Neural cell (in vitro differentiated cells): ENCODE measurements around the gene NKPD1.

Experiments used
- CTCF ChIP-seq: fragments of 450-650 bp; IDR thresholded peaks from 2 replicates; pipeline ENCODE4 v1.5.1; 2014; ENCODE audit warnings: antibody characterized with exemption, mild to moderate bottlenecking, moderate library complexity; ENCODE audit not compliant: poor library complexity, severe bottlenecking
- EP300 ChIP-seq: fragments of 450-650 bp; conservative IDR thresholded peaks from 2 replicates; pipeline ENCODE4 v1.6.1; 2014; ENCODE audit warnings: antibody characterized with exemption, mild to moderate bottlenecking, moderate library complexity; ENCODE audit not compliant: poor library complexity, severe bottlenecking
- POLR2AphosphoS5 ChIP-seq: IDR thresholded peaks from 2 replicates; pipeline ENCODE4 v1.6.1; 2012
- SMC3 ChIP-seq: fragments of 450-650 bp; conservative IDR thresholded peaks from 2 replicates; pipeline ENCODE4 v1.6.1; 2014; ENCODE audit warnings: antibody characterized with exemption, mild to moderate bottlenecking, moderate library complexity; ENCODE audit not compliant: poor library complexity
- TAF1 ChIP-seq: IDR thresholded peaks from 2 replicates; pipeline ENCODE4 v1.6.1; 2012; ENCODE audit warnings: low read depth

- no peak for TF ChIP-seq CTCF
- TF ChIP-seq SMC3, result no peak
- no peak for TF ChIP-seq TAF1
- no peak for TF ChIP-seq EP300
- no peak for TF ChIP-seq POLR2AphosphoS5
Measured at GRCh38 chr19:45140144-45140503, 20.7 kb downstream of the NKPD1 start.
